ENCODE measurements around the gene TBC1D25. TPM values are rescaled to one million over a fixed set of nuclear protein-coding genes. Genes with fewer than 3 reads are reported as not detected.

Gene TBC1D25
- total and polyA plus RNA-seq, 7 donors: 5.8 to 14.6 (median 10.4) TPM

DNA sequence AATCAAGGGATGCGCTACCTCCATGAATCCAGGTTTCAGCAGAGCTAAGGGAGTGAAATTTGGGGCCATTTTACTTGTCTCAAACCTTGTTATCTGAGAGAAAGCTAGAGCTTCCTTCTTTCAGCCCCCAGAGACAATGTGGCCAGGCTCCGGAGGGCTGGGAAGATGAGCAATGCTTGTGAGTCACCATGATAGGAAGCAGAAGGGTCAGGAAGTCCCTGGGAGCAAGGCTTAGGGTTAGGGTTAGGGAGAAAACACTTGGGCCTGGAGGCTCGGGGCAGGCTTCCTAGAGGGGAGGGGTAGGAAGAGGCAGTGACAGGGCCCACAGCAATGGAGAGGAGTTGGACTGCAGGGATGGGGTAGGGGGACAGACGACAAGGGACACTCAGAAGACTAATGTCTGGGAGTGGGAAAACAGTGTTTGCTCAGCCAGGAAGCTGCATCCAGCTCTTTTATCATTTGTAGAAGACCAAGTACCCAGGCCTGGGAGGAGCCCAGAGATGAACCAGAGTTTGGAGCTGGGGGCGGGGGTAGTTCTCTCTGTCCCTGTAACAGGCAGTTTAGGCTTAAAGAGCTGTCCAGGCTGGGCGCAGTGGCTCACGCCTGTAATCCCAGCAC, 47.1 kb upstream of the TBC1D25 start:
- no peak for DNase-seq
- H3K9me3 ChIP-seq: no peaks in the 10 kb centered on the region
- 78 to 89% methylated on average over 7 of the region's 7 CpGs for WGBS, 2 donors
- H3K27ac ChIP-seq: no peak overlapping the region
- no peak overlapping the region for H3K4me3 ChIP-seq
- H3K27me3 ChIP-seq: no peaks in the 10 kb centered on the region
- intact Hi-C loops (cut with DNase I): no loop called here
- H3K4me1 ChIP-seq: no peaks in the 10 kb centered on the region
- H3K36me3 ChIP-seq: no peaks in the 10 kb centered on the region
- TF ChIP-seq EP300 (IDR thresholded peaks at IDR 0.05) (no peak), POLR2A (IDR thresholded peaks at IDR 0.05) (no peak), POLR2AphosphoS5 (IDR thresholded peaks at IDR 0.05) (no peak)
- TF ChIP-seq, protein P1, sequence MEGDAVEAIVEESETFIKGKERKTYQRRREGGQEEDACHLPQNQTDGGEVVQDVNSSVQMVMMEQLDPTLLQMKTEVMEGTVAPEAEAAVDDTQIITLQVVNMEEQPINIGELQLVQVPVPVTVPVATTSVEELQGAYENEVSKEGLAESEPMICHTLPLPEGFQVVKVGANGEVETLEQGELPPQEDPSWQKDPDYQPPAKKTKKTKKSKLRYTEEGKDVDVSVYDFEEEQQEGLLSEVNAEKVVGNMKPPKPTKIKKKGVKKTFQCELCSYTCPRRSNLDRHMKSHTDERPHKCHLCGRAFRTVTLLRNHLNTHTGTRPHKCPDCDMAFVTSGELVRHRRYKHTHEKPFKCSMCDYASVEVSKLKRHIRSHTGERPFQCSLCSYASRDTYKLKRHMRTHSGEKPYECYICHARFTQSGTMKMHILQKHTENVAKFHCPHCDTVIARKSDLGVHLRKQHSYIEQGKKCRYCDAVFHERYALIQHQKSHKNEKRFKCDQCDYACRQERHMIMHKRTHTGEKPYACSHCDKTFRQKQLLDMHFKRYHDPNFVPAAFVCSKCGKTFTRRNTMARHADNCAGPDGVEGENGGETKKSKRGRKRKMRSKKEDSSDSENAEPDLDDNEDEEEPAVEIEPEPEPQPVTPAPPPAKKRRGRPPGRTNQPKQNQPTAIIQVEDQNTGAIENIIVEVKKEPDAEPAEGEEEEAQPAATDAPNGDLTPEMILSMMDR (IDR thresholded peaks at IDR 0.05): no peak

DNA sequence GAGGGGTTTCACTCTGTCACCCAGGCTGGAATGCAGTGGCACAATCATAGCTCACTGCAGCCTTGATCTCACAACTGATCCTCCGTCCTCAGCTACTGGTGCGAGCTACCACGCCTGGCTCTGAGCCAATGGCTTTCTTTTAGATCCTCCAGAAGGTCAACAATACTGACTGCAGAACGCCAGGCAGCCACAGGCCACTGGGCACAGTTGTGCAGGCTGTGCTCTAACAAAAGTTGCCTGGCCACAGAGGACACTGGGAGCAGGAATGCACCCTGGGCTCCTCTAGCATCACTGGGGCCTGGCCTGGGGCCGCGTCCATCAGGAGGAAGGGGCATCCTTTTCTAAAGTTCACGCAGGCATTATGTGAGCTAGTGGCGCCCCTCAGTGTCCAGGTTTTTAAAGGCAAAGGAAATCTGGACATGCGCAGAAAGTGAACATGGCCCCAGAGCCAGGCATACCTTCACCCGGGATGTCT, 45.6 kb upstream of the TBC1D25 start:
- DNase-seq: no peak
- TF ChIP-seq POLR2A (IDR thresholded peaks at IDR 0.05) (no peak), POLR2AphosphoS5 (IDR thresholded peaks at IDR 0.05) (no peak), EP300 (IDR thresholded peaks at IDR 0.05) (no peak)
- TF ChIP-seq, protein P1 (IDR thresholded peaks at IDR 0.05): no peak
- intact Hi-C loops (cut with DNase I): no loop called here

DNA sequence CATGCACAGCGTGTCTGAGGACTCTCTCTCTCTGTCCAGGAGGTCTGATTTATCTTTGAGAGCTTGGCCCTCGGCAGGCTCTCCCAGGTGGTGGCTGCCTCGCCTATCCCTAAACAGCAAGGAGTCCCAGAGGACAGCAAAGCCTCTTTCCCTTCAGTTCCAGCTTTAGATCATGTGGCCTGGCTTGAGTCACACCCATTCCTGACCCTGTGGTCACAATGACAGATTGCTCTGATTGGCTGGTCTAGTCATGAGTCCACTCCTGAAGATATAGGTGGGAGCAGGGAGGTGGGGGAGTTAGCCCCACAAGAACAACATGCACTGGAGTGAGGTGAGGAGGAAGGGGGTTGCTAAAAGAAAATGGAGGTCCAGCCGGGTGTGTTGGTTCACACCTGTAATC, 42.9 kb upstream of the TBC1D25 start:
- Histone ChIP-seq H3K27ac (no peak overlapping the region), H3K9me3 (no peaks in the 10 kb centered on the region), H3K4me3 (no peak overlapping the region), H3K27me3 (no peaks in the 10 kb centered on the region), H3K36me3 (no peaks in the 10 kb centered on the region), H3K4me1 (no peaks in the 10 kb centered on the region)
- intact Hi-C loops (cut with DNase I): no loop called here
- TF ChIP-seq POLR2AphosphoS5 (IDR thresholded peaks at IDR 0.05) (no peak), EP300 (IDR thresholded peaks at IDR 0.05) (no peak), POLR2A (IDR thresholded peaks at IDR 0.05) (no peak)
- TF ChIP-seq, protein P1 (IDR thresholded peaks at IDR 0.05): no peak
- no peak for DNase-seq
- WGBS, 2 donors: 85 to 89% methylated on average over 4 of the region's 4 CpGs

More for the DNA sequence above, 45.6 kb upstream of the TBC1D25 start:
- H3K27ac ChIP-seq: no peak overlapping the region
- H3K4me1 ChIP-seq: no peaks in the 10 kb centered on the region
- H3K27me3 ChIP-seq: no peaks in the 10 kb centered on the region
- H3K36me3 ChIP-seq: no peaks in the 10 kb centered on the region
- 10 to 41% methylated on average over 10 of the region's 10 CpGs for WGBS, 2 donors
- no peaks in the 10 kb centered on the region for H3K9me3 ChIP-seq
- no peak overlapping the region for H3K4me3 ChIP-seq

DNA sequence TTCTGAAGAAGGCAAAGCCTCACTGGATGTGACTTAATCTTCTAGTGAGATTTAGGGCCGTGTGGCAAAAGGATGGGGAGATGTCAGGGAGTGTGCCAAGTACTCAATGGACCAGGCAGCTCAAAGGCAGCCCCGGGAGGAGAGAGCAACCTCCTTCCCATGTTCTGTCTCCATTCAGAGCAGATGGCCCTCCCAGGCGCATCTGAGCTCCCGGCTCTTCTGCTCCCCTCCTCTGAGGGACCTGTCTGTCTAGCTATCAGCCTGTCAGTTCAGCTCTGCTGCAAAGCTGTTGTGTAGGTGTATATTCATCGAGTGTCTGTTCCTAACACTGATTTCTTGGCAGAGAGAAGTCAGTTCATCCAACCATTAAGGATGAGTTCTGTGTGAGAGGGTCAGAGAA, 41.6 kb upstream of the TBC1D25 start:
- TF ChIP-seq, protein P1 (IDR thresholded peaks at IDR 0.05): no peak
- TF ChIP-seq POLR2A (IDR thresholded peaks at IDR 0.05) (no peak), EP300 (IDR thresholded peaks at IDR 0.05) (no peak), POLR2AphosphoS5 (IDR thresholded peaks at IDR 0.05) (no peak)
- no peaks in the 10 kb centered on the region for H3K4me1 ChIP-seq
- intact Hi-C loops (cut with DNase I): no loop called here
- no peaks in the 10 kb centered on the region for H3K9me3 ChIP-seq
- no peak for DNase-seq
- no peak overlapping the region for H3K27ac ChIP-seq
- no peak overlapping the region for H3K4me3 ChIP-seq
- H3K36me3 ChIP-seq: no peaks in the 10 kb centered on the region
- no peaks in the 10 kb centered on the region for H3K27me3 ChIP-seq
- WGBS, 2 donors: 81 to 85% methylated on average over 5 of the region's 5 CpGs

DNA sequence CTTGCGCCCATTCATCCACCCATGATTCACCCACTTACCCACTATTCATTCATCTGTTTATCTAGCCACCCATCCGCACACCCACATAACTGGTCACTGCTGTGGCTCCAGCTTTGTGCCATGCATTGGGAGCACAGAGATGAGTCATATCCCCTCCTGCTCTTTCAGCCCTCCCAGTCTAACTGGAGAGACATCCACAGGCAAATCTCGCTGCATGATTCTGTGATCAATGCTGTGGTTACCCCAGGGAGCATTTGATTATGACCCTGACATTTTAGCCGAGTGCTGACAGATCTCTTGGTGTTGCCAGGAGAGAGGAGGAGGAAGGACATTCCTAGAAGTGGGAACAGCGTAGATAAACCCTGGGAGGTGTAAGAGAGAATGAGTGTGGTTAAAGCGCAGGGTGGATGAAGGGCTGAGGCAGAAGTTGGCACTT, 41.1 kb upstream of the TBC1D25 start:
- DNase-seq: no peak
- TF ChIP-seq EP300 (IDR thresholded peaks at IDR 0.05): no peak
- TF ChIP-seq, protein P1 (IDR thresholded peaks at IDR 0.05): no peak
- no peak for TF ChIP-seq POLR2AphosphoS5 (IDR thresholded peaks at IDR 0.05)
- TF ChIP-seq POLR2A (IDR thresholded peaks at IDR 0.05): no peak
- intact Hi-C loops (cut with DNase I): no loop called here
- Histone ChIP-seq H3K36me3 (no peaks in the 10 kb centered on the region), H3K9me3 (no peaks in the 10 kb centered on the region), H3K4me3 (no peak overlapping the region), H3K27ac (no peak overlapping the region), H3K4me1 (no peaks in the 10 kb centered on the region), H3K27me3 (no peaks in the 10 kb centered on the region)
- WGBS, 2 donors: 73 to 87% methylated on average over 6 of the region's 6 CpGs
